Measurements from ENCODE around the gene RNF44.
"Not testable (repeated sequence)": the region's sequence is repeated elsewhere in the genome, so short reads cannot be mapped to it uniquely, and the experiment has no call there.

Gene RNF44

DNA sequence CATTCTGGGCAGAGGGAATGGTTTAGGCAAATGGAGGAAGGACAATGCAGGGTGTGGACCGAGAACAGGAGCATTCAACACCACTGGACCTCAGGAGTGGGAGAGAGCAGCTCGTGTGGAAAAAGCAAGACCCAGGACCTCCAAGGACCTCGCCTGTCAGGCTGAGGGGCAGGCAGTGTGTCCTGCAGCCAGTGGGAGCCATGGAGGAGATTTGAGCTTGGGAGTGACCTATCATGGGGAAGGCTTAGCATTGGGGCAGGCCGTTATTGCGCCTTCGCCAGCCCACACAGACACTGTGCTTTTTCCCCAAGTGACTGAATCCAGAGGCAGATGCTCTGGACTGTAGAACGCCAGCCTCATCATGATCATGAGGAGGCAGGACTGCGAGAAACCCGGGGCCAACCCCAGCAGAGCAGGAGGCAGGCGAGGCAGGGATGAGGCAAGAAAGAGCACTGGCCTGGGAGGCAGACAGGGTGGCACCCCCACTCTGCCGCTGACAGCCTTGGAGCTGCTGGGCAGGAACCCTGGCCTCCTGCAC, 15.2 kb upstream of the RNF44 start:
- no peak for DNase-seq (ENCODE audit: low read depth in 2 of 2)

DNA sequence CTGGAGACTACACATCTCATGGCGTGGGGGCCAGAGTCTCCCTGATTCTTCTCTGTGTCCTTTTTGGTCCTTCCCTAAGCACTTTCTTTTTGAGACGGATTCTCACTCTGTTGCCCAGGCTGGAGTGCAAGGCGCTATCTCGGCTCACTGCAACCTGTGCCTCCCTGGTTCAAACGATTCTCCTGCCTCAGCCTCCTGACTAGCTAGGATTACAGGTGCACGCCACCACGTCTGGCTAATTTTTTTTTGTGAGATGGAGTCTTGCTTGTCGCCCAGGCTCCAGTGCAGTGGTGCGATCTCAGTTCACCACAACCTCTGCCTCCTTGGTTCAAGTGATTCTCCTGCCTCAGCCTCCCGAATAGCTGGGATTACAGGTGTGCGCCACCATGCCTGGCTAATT, 13.7 kb upstream of the RNF44 start:
- not testable (repeated sequence) for DNase-seq (ENCODE audit: low read depth in 2 of 2)

- DNase-seq (ENCODE audit: low read depth in 2 of 2), result no peak
Observed at GRCh38 chr5:176550275-176550831, 13.2 kb upstream of the RNF44 start.

DNA sequence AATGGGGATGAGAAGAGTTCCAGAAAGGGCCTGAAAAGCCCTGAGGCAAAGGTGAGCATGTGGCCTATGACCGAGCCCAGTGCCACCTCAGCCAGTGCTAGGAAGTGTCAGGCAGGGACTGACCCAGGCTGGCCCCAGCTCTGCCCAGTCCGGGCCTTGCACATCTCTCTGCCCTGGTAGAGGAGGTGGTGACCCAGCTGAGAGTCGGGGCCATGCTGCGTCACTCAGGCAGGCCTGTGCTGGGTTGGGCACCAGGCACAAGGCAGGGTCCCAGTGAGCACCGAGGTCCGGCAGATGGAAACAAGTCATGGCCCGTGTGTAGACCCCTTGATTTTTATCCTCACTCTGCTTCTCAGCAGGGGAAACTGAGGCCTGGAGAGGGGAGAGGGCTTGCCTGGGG, 12.7 kb upstream of the RNF44 start:
- DNase-seq (ENCODE audit: low read depth in 2 of 2), result no peak

- DNase-seq (ENCODE audit: low read depth in 2 of 2), result no peak
Observed at GRCh38 chr5:176548967-176549444, 11.8 kb upstream of the RNF44 start, which contains the start of gene CDHR2. TSS of gene CDHR2 (plus strand) at chr5:176549342. CDS start at chr5:176565353, 16,011 bp downstream.

- DNase-seq (ENCODE audit: low read depth in 2 of 2), result no peak
Observed at GRCh38 chr5:176547802-176548201, 10.6 kb upstream of the RNF44 start.

GRCh38 chr5:176545737-176546509, 8.7 kb upstream of the RNF44 start:
- no peak for DNase-seq (ENCODE audit: low read depth in 2 of 2)

- no peak for DNase-seq (ENCODE audit: low read depth in 2 of 2)
Observed at GRCh38 chr5:176545388-176545736, 8.2 kb upstream of the RNF44 start.

DNA sequence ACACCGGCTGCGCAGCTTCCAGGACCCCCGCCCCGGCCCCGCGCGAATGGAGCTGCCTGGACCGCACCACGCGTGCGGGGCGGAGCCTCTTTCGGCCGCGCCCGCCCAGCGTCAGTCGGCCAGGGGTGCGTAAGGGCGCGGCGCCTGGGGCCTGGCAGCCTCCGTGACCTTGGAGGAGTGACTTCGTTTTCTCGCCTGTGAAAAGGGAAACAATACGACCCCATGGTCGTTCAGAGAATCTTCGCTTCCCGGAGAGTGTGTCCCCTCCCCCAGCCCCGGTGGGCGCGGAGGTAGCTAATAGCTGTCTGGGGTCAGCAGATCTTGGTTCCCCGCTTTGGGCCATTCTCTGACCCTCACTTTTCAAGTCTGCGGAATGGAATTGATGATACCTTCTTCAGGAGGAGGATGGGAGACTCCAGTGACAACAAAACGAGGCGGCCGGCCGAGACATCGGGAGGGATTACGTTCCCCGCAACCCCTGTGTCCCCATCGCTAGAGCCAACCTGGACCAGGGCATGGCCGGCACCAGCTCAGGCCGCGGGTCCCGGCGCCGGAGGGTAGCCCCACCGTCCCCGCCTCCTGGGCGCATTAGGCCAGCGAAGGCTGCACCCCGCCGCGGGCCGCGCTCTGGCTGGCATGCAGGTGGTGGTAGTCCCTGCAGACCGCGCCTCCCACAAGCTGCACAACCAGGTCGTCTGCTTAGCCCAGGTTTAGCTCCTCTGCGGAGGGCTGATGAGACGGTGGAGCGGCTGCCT, 6.4 kb upstream of the RNF44 start:
- DNase-seq (ENCODE audit: low read depth in 2 of 2), result peak; percentile 64 to 74

DNA sequence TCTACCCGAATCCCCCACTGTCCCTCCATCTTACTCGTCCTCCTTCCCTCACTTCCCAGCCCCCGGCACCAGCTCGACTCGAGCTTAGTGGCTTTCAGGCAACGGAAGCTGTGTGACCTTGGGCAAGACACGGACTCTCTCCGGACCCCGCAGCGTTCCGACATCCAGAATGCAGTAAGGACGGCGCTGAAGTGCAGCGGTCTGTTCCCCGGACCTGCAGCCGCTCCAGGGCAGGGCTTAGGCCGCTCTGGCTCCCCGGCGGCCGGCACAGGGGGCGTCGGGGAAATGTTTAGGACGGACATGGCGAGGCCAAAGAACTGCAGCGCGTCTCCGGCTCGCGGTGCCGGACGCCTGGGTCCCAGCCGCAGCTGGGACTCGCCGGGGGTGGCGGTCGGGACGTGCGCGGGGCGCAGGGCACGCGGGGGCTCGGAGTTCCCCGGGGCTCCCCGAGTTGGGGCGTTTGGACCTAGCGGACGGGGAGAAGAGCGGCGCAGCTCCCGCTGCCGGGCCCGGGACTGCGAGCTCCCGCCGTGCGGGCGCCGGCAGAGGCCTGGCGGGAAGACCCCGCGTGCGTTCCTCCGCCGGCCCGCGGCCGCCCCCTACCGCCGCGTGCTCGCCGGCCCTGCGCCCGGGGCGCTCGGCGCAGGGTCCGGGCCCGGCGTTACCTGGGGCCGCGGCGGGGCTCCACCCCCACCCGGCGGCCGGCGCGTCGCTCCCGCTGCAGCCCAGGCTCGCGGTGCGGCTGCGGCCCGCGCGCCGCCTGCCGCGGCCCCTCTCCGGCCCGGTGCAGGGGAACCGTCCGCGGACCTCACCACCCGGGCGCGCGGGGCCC, 5.6 kb upstream of the RNF44 start:
- DNase-seq (ENCODE audit: low read depth in 2 of 2), result no peak

GRCh38 chr5:176542135-176542595, 5.0 kb upstream of the RNF44 start:
- peak in 1 of 2 donors; percentile 54 for DNase-seq (ENCODE audit: low read depth in 2 of 2)

- DNase-seq (ENCODE audit: low read depth in 2 of 2), result peak in 1 of 2 donors; percentile 52
Observed at GRCh38 chr5:176541338-176542134, 4.3 kb upstream of the RNF44 start.

DNA sequence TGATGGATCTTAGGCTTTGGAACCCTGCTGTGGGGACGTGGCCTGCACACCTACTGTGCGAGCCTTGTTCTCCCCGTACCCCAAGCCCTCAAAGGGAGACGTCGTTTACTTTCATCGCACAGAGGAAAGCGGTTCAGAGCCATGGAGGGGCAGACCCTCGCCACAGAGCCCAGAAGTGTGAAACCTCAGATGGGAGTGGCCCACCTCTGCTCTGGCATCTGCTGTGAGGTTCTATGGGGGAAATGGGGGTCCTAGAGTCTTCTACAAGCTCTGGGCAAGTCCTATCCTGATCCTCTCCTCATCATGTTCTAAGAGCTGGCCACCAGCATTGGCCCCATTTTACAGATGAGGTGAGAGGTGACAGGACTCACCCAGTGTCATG, 3.7 kb upstream of the RNF44 start:
- no peak for DNase-seq (ENCODE audit: low read depth in 2 of 2)

GRCh38 chr5:176540476-176540899, 3.3 kb upstream of the RNF44 start:
- no peak for DNase-seq (ENCODE audit: low read depth in 2 of 2)

GRCh38 chr5:176538989-176539384, 1.8 kb upstream of the RNF44 start:
- DNase-seq (ENCODE audit: low read depth in 2 of 2), result no peak

DNA sequence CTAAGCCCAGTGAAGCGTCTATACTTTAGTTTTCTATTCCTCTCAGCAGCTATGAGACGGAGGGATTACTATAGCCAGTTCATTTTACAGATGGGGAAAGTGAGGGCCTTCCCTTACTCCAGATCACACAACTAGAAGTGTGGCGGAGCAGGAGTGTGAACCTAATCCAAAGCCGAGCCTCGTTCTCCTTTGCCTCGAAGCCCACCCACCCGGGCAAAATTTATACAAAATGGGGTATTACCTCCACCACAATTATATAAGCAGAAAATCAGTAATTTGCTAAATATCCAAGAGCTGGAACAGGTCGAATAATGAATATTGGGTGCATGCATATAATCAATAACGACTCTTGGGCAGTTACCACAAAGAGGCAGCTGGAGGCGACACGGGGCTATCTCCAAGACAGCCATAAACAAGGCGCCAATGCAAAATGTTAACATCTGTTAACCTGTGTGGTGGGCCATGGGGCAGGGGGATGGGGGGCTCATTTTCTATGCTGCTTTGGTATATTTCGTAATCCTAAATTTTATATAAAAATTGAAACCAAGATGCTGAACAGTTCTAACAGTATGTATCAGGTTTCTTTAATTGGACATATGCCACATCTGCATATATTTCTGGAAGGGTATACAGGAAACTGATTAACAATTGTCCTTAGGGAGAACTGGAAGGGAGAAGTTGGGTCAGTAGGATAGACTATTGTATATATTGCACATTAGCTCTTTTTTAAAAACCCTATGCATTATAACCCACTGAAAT, 1.2 kb upstream of the RNF44 start:
- no peak for DNase-seq (ENCODE audit: low read depth in 2 of 2)

DNA sequence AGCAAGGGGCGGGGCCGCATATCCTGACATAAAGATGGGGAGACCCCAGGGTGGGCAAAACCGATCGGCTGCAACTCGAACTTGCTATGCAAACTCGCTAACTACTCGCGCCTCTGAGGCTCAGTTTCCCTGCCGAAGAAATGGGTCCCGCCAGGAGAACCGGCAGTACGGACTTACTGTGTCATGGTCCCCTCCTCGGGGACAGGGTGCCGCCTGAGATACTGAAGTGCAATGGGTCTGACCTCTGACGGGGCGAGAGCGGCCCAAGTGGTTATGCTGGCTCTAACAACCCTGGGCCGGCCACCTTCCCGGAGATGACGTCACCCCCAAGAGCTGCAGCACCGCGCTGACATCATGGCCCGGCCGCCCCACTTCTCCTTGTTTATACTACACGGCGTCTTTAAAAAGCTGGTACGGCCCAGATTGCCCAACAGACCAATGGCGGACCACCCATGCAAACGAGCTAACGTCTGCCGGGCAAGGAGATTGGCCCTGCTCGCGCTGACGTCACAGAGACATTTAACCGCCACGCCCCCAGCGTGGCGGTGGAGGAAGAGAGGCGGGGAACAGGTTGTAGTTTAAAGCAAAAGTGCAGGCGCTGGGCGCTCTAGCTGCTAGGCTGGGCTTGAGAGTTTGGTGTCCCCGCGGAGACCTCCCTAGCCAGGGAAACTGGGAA, 490 bp upstream of the RNF44 start:
- DNase-seq (ENCODE audit: low read depth in 2 of 2), result peak; percentile 89 to 95

DNA sequence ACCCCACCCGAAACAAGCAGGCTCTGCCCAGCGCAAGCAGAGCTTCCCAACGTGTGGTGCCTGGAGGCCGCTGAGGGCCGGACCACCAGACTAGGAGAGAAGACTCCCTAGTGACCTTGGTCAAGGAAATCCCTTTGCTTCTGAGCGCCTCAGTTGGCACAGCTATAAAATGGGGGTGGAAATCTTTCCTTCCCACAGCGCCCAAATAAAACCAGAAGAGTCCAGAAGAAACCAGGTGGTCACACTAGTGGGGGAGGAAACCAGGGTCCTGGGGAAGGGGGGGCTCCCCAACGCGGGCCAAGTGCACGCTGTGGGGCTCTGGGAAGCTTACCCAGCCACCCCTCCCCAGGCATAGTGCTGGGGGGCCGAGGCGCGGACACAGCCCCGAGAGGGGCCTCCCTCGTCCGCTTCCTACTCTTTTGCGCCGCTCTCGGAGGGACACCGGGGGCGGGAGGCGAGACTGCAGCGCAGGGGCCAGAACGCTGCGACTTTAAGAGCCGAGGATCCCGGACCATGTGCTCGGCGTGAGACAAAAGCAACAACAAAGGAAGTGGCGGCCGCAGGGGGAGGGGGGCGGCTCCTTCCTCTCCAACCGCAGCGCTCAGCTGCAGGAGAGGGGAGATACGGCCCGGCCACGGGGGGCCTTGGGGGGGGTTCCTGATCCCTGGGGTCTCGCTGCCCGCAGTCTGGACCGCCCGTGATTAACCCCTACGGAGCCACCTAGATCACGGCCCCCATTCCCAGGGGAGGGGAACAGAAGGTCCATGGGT, 885 bp downstream of the RNF44 start:
- peak; percentile 63 to 75 for DNase-seq (ENCODE audit: low read depth in 2 of 2)
